Fibroblast of lung (primary cell): ENCODE data around the gene TBCA.

Experiments used
- CTCF ChIP-seq, 2 donors: IDR thresholded peaks in 1 of 2; conservative IDR thresholded peaks in 1 of 2; 1 replicate in 1 of 2; 2 replicates in 1 of 2; pipeline ENCODE4 v1.5.1; 2011 to 2012; ENCODE audit warnings: low read length in 2 of 2, control low read depth in 1 of 2, inconsistent platforms in 1 of 2, low read depth in 1 of 2, mild to moderate bottlenecking in 1 of 2
- EZH2 ChIP-seq: IDR thresholded peaks from 2 replicates; pipeline ENCODE4 v1.5.1; 2012; ENCODE audit warnings: low read length, control low read depth, mild to moderate bottlenecking; ENCODE audit errors: missing control alignments

DNA sequence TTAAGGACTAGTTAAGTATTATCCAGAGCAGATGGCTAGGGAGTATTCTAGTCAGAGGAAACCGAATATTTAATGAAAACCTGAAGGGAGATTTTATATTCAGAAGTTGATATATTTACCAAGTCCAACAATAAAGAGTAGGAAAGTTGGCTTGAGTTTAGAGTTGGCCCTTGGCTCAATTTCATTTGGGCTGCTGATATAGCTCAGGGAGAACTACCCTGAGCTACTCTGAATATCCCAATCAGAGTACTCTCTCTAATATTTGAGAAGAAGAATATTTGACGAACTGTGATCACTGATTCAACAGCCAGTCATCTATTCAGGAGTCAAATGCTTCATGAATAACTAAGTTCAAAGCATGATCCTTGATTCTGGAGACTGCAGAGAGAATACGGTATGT lies 34.5 kb downstream of the TBCA start:
- TF ChIP-seq CTCF (conservative IDR thresholded peaks at IDR 0.05 in 1 of 2, IDR thresholded peaks at IDR 0.05 in 1 of 2; ENCODE audit: low read depth in 1 of 2, low read length in 2 of 2), result no peak
- no peak for TF ChIP-seq EZH2
